ENCODE measurements around the gene ZNF740.

DNA sequence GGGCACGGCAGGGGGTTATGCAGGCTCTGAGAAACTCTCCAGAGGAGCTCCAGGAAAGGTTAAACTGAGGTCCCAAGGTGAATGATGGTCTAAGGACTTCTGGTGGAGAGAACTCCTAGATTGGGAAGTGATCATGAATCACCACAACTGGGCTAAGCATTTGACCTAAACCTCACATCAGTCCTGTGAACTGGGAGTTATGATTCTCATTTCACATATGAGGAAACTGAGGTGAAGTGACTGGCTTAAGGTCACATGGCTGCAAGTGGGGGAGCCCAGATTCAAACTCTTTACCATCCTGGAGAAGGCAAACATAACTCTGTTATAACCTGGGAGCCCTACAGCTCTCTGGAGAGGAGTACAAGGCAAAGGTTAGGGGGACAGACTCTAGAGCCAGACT is 47.3 kb downstream of the ZNF740 start:
- TF ChIP-seq CTCF (IDR thresholded peaks at IDR 0.05) = no peak
- TF ChIP-seq REST (IDR thresholded peaks at IDR 0.05; ENCODE audit: insufficient read depth in 1 of 2, low read depth in 2 of 2, low read length in 1 of 2) = no peak
- TF ChIP-seq POLR2AphosphoS5 (IDR thresholded peaks at IDR 0.05; ENCODE audit: low read depth, low read length) = no peak
- no peak for TF ChIP-seq SIN3A (IDR thresholded peaks at IDR 0.05; ENCODE audit: borderline replicate concordance, insufficient read depth, low read depth, low read length)

All from Panc1 (cell line).